K562 (cell line): ENCODE results near the gene EIF4E1B. TPM values are rescaled to one million over a fixed set of nuclear protein-coding genes. Genes with fewer than 3 reads are reported as not detected.

ENCODE experiments used
- ATAC-seq: fragments of 200-7000 bp; cut with Tn5 transposase; 3 replicates; pipeline ENCODE4 v1.9.1; 2020; ENCODE audit warnings: moderate library complexity
- BruUV-seq: library from RNA; stranded (reverse); fragments of 400-500 nt; replicated peaks from 2 replicates; lab custom pipeline; 2021; lab: Mats Ljungman, UMichigan
- CTCF ChIA-PET: fragments of 300-600 bp; formaldehyde crosslinking; extraction: SDS; loops from one replicate; lab custom pipeline; 2021; ENCODE audit warnings: low intra/inter-chr PET ratio; lab: Yijun Ruan, JAX
- POLR2A ChIA-PET: fragments of 300-600, 350-650 bp; sonication (Branson Sonifier 250); formaldehyde crosslinking; extraction: SDS; loops from one replicate; lab custom pipeline; 2021; ENCODE audit warnings: antibody characterized with exemption, inconsistent platforms; lab: Yijun Ruan, JAX
- DNase-seq, 4 experiments: peaks; one replicate each; pipeline versions ENCODE4 v3.0.0 to v3.0.0-alpha.2; 2011 to 2018; ENCODE audit warnings: low spot score in 3 of 4, mixed read lengths in 3 of 4; ENCODE audit errors: extremely low read depth in 1 of 4
- FAIRE-seq: peaks from 2 replicates; lab custom pipeline; 2011; peaks lifted over from hg19 to GRCh38; lab: Jason Lieb, UNC
- H2AFZ ChIP-seq: 2 replicates; pipeline ENCODE4 v1.6.0; 2011; ENCODE audit warnings: low read depth, low read length, control low read depth, inconsistent platforms
- H3K27ac ChIP-seq: fragments of 200-600 bp; 3 replicates; pipeline ENCODE4 v1.8.0; 2011; ENCODE audit warnings: low read depth, mild to moderate bottlenecking, control low read depth, inconsistent platforms, low read length, moderate library complexity, mixed read lengths; ENCODE audit errors: extremely low read depth
- H3K27me3 ChIP-seq, 2 experiments: fragments of 300-600 bp in 1 of 2; 2 replicates in 1 of 2; 3 replicates in 1 of 2; pipeline versions ENCODE4 v1.6.0 to v1.8.0; 2011; ENCODE audit warnings: inconsistent platforms in 2 of 2, low read length in 2 of 2, mild to moderate bottlenecking in 1 of 2, mixed read lengths in 1 of 2, moderate library complexity in 1 of 2; ENCODE audit not compliant: control insufficient read depth in 2 of 2, insufficient read depth in 2 of 2
- H3K36me3 ChIP-seq: fragments of 300-600 bp; 3 replicates; pipeline ENCODE4 v1.8.0; 2011; ENCODE audit warnings: mild to moderate bottlenecking, low read length, inconsistent platforms; ENCODE audit not compliant: control insufficient read depth, insufficient read depth
- H3K4me1 ChIP-seq, 2 experiments: fragments of 200-600 bp in 1 of 2; replicated peaks in 1 of 2; 2 replicates in 1 of 2; 3 replicates in 1 of 2; pipeline versions ENCODE4 v1.5.1 to v1.8.0; 2011; ENCODE audit warnings: inconsistent platforms in 2 of 2, low read length in 2 of 2, mild to moderate bottlenecking in 1 of 2, mixed read lengths in 1 of 2, moderate library complexity in 1 of 2; ENCODE audit not compliant: control insufficient read depth in 2 of 2, insufficient read depth in 2 of 2
- H3K4me2 ChIP-seq: 2 replicates; pipeline ENCODE4 v1.6.1; 2011; ENCODE audit warnings: low read length, control low read depth, inconsistent platforms, mixed read lengths; ENCODE audit not compliant: insufficient read depth
- H3K4me3 ChIP-seq: fragments of 200-600 bp; sonication (generic), shearing (Covaris generic); 2 replicates; pipeline ENCODE4 v1.5.1; 2016; ENCODE audit warnings: control low read depth, inconsistent platforms
- H3K79me2 ChIP-seq: fragments of 200-600 bp; 3 replicates; pipeline ENCODE4 v1.8.0; 2011; ENCODE audit warnings: low read length, inconsistent platforms; ENCODE audit not compliant: control insufficient read depth, insufficient read depth
- H3K9ac ChIP-seq, 2 experiments: 2 replicates each; pipeline versions ENCODE4 v1.6.0 to v1.6.1; 2011; ENCODE audit warnings: low read depth in 2 of 2, low read length in 2 of 2, control low read depth in 1 of 2, inconsistent platforms in 1 of 2, mild to moderate bottlenecking in 1 of 2, mixed read lengths in 1 of 2; ENCODE audit not compliant: insufficient read depth in 1 of 2
- H3K9me1 ChIP-seq: one replicate; pipeline ENCODE4 v1.6.0; 2011; ENCODE audit warnings: inconsistent platforms, mild to moderate bottlenecking, low read length, moderate library complexity; ENCODE audit not compliant: control insufficient read depth, insufficient read depth
- H3K9me3 ChIP-seq: replicated peaks from 2 replicates; pipeline ENCODE4 v1.5.1; 2011; ENCODE audit warnings: low read depth, low read length, inconsistent platforms; ENCODE audit not compliant: control insufficient read depth, insufficient read depth
- H4K20me1 ChIP-seq: replicated peaks from 2 replicates; pipeline ENCODE4 v1.6.1; 2011; ENCODE audit warnings: low read length, inconsistent platforms, mixed read lengths; ENCODE audit not compliant: control insufficient read depth, insufficient read depth
- GABPA ChIP-seq: fragments of 200-800 bp; sonication (Bioruptor generic); conservative IDR thresholded peaks from 2 replicates; pipeline ENCODE4 v1.6.1; 2016; ENCODE audit warnings: low read depth, missing genetic modification characterization, missing compliant biosample characterization
- ZNF354B ChIP-seq: fragments of 250-450 bp; sonication (Bioruptor Pico); IDR thresholded peaks from 2 replicates; pipeline ENCODE4 v1.4.0; 2020
- WGBS: fragments of 100-300 bp; shearing (Covaris generic); methylation state at CpG from one replicate; pipeline ENCODE4 v1.1.6; 2016; ENCODE audit warnings: low coverage, mixed read lengths; ENCODE audit not compliant: insufficient coverage; ENCODE audit errors: missing lambda C conversion rate; 5-methylcytosine and 5-hydroxymethylcytosine counted together
- in situ Hi-C: fragments of 300-500 bp; cut with MboI; formaldehyde crosslinking; loops from 4 replicates; pipeline ENCODE4 v1.15.0; 2018; ENCODE audit warnings: inconsistent platforms, mixed read lengths
- intact Hi-C: fragments of 100-400 bp; cut with micrococcal nuclease; formaldehyde crosslinking; loops from 2 replicates; pipeline ENCODE4 v1.14.2; 2022
- polyA plus RNA-seq, 8 experiments: library from polyadenylated mRNA; depleted of rRNA in 4 of 8; stranded (reverse) in 5 of 8; unstranded in 3 of 8; fragments of >200 nt; fragmentation: Nextera tagmentation in 2 of 8; fragmentation: Illumina TruSeq in 1 of 8; extraction: Ambion mirVana in 2 of 8; extraction: Trizol in 1 of 8; gene quantifications; 2 replicates each; pipeline versions ENCODE4 v1.2.1 to v1.2.3, GENCODE V29; 2011 to 2014; ENCODE audit warnings: inconsistent platforms in 1 of 8, missing spikeins in 1 of 8
- total RNA-seq, 7 experiments: library from RNA; depleted of rRNA in 6 of 7; stranded (reverse); fragments of >200 nt in 6 of 7; fragmentation: Illumina TruSeq in 2 of 7; extraction: Trizol in 2 of 7; gene quantifications; 2 replicates each; pipeline versions ENCODE4 v1.2.1 to v1.2.3, GENCODE V29; 2011 to 2021; ENCODE audit warnings: low replicate concordance in 1 of 7
- TF ChIP-seq, protein P1 (sequence below): fragments of 450-650 bp; IDR thresholded peaks from 2 replicates; pipeline ENCODE4 v1.6.1; 2016; ENCODE audit warnings: missing biosample characterization, missing genetic modification characterization

Gene EIF4E1B
- total and polyA plus RNA-seq, 9 of the 15 experiments (the other 6 are each of a cell fraction or from before 2014, with no cell fraction given): not detected

DNA sequence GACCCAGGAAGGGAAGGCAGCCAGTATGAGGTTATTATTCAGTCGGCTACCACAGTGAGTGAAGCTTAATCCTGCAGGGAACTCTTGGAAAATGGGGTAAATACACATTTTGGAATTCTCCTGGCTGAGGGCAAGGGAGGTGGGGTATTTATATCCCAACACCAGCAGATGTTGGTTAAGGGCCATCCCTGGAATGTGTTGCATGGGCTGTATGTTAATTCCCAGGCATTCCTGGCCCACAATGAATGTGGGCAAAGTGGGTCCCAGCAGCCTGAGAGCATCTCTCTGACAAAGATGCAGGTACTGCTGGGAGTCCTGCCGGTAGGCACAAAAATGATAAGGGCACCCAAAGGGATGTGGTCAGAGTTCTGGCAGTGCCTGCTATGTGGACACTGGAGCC lies 17.6 kb upstream of the EIF4E1B start:
- FAIRE-seq: no peak
- Histone ChIP-seq H3K27me3 (peaks cover 17 to 31% of the 10 kb centered on the region in 2 experiments), H3K4me2 (no peak overlapping the region), H3K36me3 (peaks cover 3% of the 10 kb centered on the region; the same call in 2 of the 3 replicates), H3K9me1 (peaks cover 9% of the 10 kb centered on the region), H2AFZ (no peak overlapping the region), H3K9ac (no peak overlapping the region), H3K9me3 (no peaks in the 10 kb centered on the region), H3K4me1 (peaks cover 10 to 18% of the 10 kb centered on the region in 2 experiments; a peak in 3 of 5 replicates), H3K4me3 (no peak overlapping the region), H4K20me1 (peaks cover 21% of the 10 kb centered on the region), H3K27ac (no peak overlapping the region), H3K79me2 (peaks cover 2% of the 10 kb centered on the region; the same call in 1 of the 3 replicates)
- DNase-seq: no peak
- ATAC-seq: no peak
- intact Hi-C loops: no loop called here
- WGBS: 5% methylated on average over 2 of the region's 2 CpGs
- ChIA-PET CTCF (no interaction called here), POLR2A (interaction anchor here (0.9 kb wide), 1 partner anchor 17 kb away, joined by 3 read pairs; no protein-coding TSS in a partner anchor)
- BruUV-seq: no TSS peak
- in situ Hi-C loops: no loop called here
- TF ChIP-seq ZNF354B (CRISPR knock-in tag) (no peak), GABPA (tag) (no peak)
- TF ChIP-seq, protein P1, sequence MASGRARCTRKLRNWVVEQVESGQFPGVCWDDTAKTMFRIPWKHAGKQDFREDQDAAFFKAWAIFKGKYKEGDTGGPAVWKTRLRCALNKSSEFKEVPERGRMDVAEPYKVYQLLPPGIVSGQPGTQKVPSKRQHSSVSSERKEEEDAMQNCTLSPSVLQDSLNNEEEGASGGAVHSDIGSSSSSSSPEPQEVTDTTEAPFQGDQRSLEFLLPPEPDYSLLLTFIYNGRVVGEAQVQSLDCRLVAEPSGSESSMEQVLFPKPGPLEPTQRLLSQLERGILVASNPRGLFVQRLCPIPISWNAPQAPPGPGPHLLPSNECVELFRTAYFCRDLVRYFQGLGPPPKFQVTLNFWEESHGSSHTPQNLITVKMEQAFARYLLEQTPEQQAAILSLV: no peak
